Astrocyte (in vitro differentiated cells and primary cell): Measurements from ENCODE around the gene SNUPN.

Experiments used
- EZH2 ChIP-seq: IDR thresholded peaks from 2 replicates; pipeline ENCODE4 v1.6.1; 2012; ENCODE audit warnings: mild to moderate bottlenecking, low read length, inconsistent platforms; ENCODE audit not compliant: insufficient read depth
- TF ChIP-seq, protein P1 (sequence below): IDR thresholded peaks from 2 replicates; pipeline ENCODE4 v1.5.1; 2011; ENCODE audit warnings: low read depth, mild to moderate bottlenecking, inconsistent platforms, low read length, moderate library complexity; ENCODE audit not compliant: insufficient read depth

DNA sequence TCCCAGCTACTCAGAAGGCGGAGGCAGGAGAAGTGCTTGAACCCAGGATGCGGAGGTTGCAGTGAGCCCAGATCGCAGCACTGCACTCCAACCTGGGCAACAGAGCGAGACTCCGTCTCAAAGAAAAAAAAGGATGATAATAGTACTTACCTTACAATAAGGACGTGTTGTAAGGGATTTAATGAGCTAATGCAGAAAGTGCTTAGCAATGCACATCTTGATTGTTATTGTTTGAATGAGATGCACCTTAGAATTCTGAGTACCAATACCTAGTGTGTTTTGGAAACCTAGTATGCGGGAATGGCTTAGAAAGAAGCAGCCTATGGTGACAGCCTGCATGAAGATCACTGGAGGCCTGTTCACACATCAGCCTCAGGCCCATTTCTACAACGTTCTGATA, 19.5 kb downstream of the SNUPN start:
- no peak for TF ChIP-seq EZH2
- TF ChIP-seq, protein P1, sequence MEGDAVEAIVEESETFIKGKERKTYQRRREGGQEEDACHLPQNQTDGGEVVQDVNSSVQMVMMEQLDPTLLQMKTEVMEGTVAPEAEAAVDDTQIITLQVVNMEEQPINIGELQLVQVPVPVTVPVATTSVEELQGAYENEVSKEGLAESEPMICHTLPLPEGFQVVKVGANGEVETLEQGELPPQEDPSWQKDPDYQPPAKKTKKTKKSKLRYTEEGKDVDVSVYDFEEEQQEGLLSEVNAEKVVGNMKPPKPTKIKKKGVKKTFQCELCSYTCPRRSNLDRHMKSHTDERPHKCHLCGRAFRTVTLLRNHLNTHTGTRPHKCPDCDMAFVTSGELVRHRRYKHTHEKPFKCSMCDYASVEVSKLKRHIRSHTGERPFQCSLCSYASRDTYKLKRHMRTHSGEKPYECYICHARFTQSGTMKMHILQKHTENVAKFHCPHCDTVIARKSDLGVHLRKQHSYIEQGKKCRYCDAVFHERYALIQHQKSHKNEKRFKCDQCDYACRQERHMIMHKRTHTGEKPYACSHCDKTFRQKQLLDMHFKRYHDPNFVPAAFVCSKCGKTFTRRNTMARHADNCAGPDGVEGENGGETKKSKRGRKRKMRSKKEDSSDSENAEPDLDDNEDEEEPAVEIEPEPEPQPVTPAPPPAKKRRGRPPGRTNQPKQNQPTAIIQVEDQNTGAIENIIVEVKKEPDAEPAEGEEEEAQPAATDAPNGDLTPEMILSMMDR = no peak
